ENCODE results near the gene SLC25A26.

DNA sequence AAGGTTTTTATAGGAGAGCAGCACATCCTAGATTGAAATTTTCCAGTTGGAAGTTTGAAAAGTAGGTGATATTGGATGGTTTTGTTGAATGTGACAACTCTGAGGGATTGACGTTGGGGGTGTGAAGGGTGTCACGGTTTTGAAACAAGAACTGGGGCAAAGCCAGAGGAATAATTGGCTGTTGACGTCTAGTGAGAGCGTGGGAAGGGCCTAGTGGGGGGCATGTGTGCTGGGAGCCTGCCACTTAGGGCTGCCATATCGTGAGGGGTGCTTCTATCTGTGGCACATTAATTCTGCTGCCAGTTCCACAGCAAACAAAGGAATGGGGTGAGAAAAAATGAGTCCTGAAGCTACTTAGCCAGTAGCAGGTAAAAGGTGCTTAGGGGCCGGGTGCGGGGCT, 150.6 kb downstream of the SLC25A26 start:
- no peak for TF ChIP-seq ZNF274 (IDR thresholded peaks at IDR 0.05; ENCODE audit: low read depth, low read length)
- no peak for TF ChIP-seq YY1 (IDR thresholded peaks at IDR 0.05; ENCODE audit: insufficient read depth, insufficient read length)
